ENCODE measurements around the gene ZBTB20. TPM values are rescaled to one million over a fixed set of nuclear protein-coding genes. Genes with fewer than 3 reads are reported as not detected.

Gene ZBTB20
- total RNA-seq, 6 experiments from 2014 or later: 8.0 to 14.1 (median 10.4) TPM

- no peak overlapping the region for H3K27ac Mint-ChIP-seq
- no peak for TF ChIP-seq CTCF (IDR thresholded peaks at IDR 0.05)
- peaks cover 7% of the 10 kb centered on the region; the same call in 1 of the 2 replicates for H3K4me1 Mint-ChIP-seq (ENCODE audit: low read depth)
- peaks cover 2% of the 10 kb centered on the region; the same call in 1 of the 2 replicates for H3K27me3 Mint-ChIP-seq (ENCODE audit: insufficient read depth)
- DNase-seq: no peak
- no peaks in the 10 kb centered on the region for H3K9me3 Mint-ChIP-seq
- H3K36me3 Mint-ChIP-seq (ENCODE audit: low read depth): no peaks in the 10 kb centered on the region
- no peak overlapping the region for H3K4me3 Mint-ChIP-seq
Observed at GRCh38 chr3:114861666-114862065, 285.4 kb downstream of the ZBTB20 start.

- H3K27me3 Mint-ChIP-seq (ENCODE audit: insufficient read depth): peaks cover 2% of the 10 kb centered on the region; the same call in 1 of the 2 replicates
- no peak for DNase-seq
- no peak overlapping the region for H3K4me3 Mint-ChIP-seq
- H3K4me1 Mint-ChIP-seq (ENCODE audit: low read depth): peaks cover 7% of the 10 kb centered on the region; the same call in 1 of the 2 replicates
- H3K9me3 Mint-ChIP-seq: no peaks in the 10 kb centered on the region
- no peak for TF ChIP-seq CTCF (IDR thresholded peaks at IDR 0.05)
- H3K27ac Mint-ChIP-seq: no peak overlapping the region
- no peaks in the 10 kb centered on the region for H3K36me3 Mint-ChIP-seq (ENCODE audit: low read depth)
Observed at GRCh38 chr3:114860531-114860930, 286.6 kb downstream of the ZBTB20 start.

GRCh38 chr3:114858329-114858728 lies 288.8 kb downstream of the ZBTB20 start:
- H3K27ac Mint-ChIP-seq: no peak overlapping the region
- no peaks in the 10 kb centered on the region for H3K36me3 Mint-ChIP-seq (ENCODE audit: low read depth)
- H3K4me3 Mint-ChIP-seq: no peak overlapping the region
- no peak for DNase-seq
- H3K27me3 Mint-ChIP-seq (ENCODE audit: insufficient read depth): peaks cover 2% of the 10 kb centered on the region; the same call in 1 of the 2 replicates
- TF ChIP-seq CTCF (IDR thresholded peaks at IDR 0.05): no peak
- no peaks in the 10 kb centered on the region for H3K4me1 Mint-ChIP-seq (ENCODE audit: low read depth)
- no peaks in the 10 kb centered on the region for H3K9me3 Mint-ChIP-seq

GRCh38 chr3:114857299-114857701 lies 289.8 kb downstream of the ZBTB20 start:
- Mint-ChIP-seq H3K9me3 (no peaks in the 10 kb centered on the region), H3K4me1 (ENCODE audit: low read depth) (no peaks in the 10 kb centered on the region), H3K27ac (no peak overlapping the region), H3K27me3 (ENCODE audit: insufficient read depth) (peaks cover 2% of the 10 kb centered on the region; the same call in 1 of the 2 replicates), H3K4me3 (no peak overlapping the region), H3K36me3 (ENCODE audit: low read depth) (no peaks in the 10 kb centered on the region)
- no peak for TF ChIP-seq CTCF (IDR thresholded peaks at IDR 0.05)
- DNase-seq: no peak

GRCh38 chr3:114856835-114857234 lies 290.3 kb downstream of the ZBTB20 start:
- DNase-seq: no peak
- peaks cover 2% of the 10 kb centered on the region; the same call in 1 of the 2 replicates for H3K27me3 Mint-ChIP-seq (ENCODE audit: insufficient read depth)
- H3K9me3 Mint-ChIP-seq: no peaks in the 10 kb centered on the region
- no peak for TF ChIP-seq CTCF (IDR thresholded peaks at IDR 0.05)
- no peaks in the 10 kb centered on the region for H3K36me3 Mint-ChIP-seq (ENCODE audit: low read depth)
- no peaks in the 10 kb centered on the region for H3K4me1 Mint-ChIP-seq (ENCODE audit: low read depth)
- no peak overlapping the region for H3K27ac Mint-ChIP-seq
- no peak overlapping the region for H3K4me3 Mint-ChIP-seq

- Mint-ChIP-seq H3K36me3 (ENCODE audit: low read depth) (no peaks in the 10 kb centered on the region), H3K4me1 (ENCODE audit: low read depth) (no peaks in the 10 kb centered on the region; the same call in 1 of the 2 replicates), H3K9me3 (no peaks in the 10 kb centered on the region), H3K27me3 (ENCODE audit: insufficient read depth) (peaks cover 2% of the 10 kb centered on the region; the same call in 1 of the 2 replicates), H3K4me3 (no peak overlapping the region), H3K27ac (no peak overlapping the region)
- TF ChIP-seq CTCF (IDR thresholded peaks at IDR 0.05): no peak
- DNase-seq: no peak
Observed at GRCh38 chr3:114855839-114856238, 291.2 kb downstream of the ZBTB20 start.

Data from HFFc6 (cell line).